ENCODE results near the gene LRP8.
"Not testable (repeated sequence)": the region's sequence is repeated elsewhere in the genome, so short reads cannot be mapped to it uniquely, and the experiment has no call there.

Gene LRP8

GRCh38 chr1:53210352-53210751 is 117.5 kb downstream of the LRP8 start:
- DNase-seq (ENCODE audit: low read depth), result no peak

GRCh38 chr1:53207726-53208125 is 120.1 kb downstream of the LRP8 start:
- DNase-seq (ENCODE audit: low read depth), result no peak

- DNase-seq (ENCODE audit: low read depth), result no peak
These were observed 121.0 kb downstream of the LRP8 start for GRCh38 chr1:53206735-53207379.

GRCh38 chr1:53206083-53206685 is 121.7 kb downstream of the LRP8 start:
- not testable (repeated sequence) for DNase-seq (ENCODE audit: low read depth)

GRCh38 chr1:53205496-53205895 is 122.4 kb downstream of the LRP8 start:
- DNase-seq (ENCODE audit: low read depth), result not testable (repeated sequence)

GRCh38 chr1:53203466-53203865 is 124.4 kb downstream of the LRP8 start:
- DNase-seq (ENCODE audit: low read depth), result no peak

- DNase-seq (ENCODE audit: low read depth), result no peak
These were observed 129.6 kb downstream of the LRP8 start for GRCh38 chr1:53198241-53198651.

GRCh38 chr1:53197291-53198200 is 130.3 kb downstream of the LRP8 start:
- DNase-seq (ENCODE audit: low read depth), result no peak

- DNase-seq (ENCODE audit: low read depth), result peak; percentile 81
These were observed 131.2 kb downstream of the LRP8 start, which contains the start of gene CPT2 for GRCh38 chr1:53196485-53197290. Gene CPT2, plus strand, starts transcription at chr1:53196824. Its CDS starts 120 bp downstream, at chr1:53196944.

- no peak for DNase-seq (ENCODE audit: low read depth)
These were observed 131.8 kb downstream of the LRP8 start for GRCh38 chr1:53196017-53196484.

GRCh38 chr1:53195246-53196016 is 132.4 kb downstream of the LRP8 start:
- no peak for DNase-seq (ENCODE audit: low read depth)
